Endothelial cell of hepatic sinusoid (primary cell): ENCODE data around the gene COQ4.
"Not testable (repeated sequence)": the region's sequence is repeated elsewhere in the genome, so short reads cannot be mapped to it uniquely, and the experiment has no call there.

Experiments used
- in situ Hi-C: cut with HindIII; loops from 2 replicates; pipeline ENCODE4 v1.10.0; 2017; ENCODE audit warnings: low sequenced_read_pairs

The COQ4 gene

GRCh38 chr9:128298535-128299482 lies 23.8 kb upstream of the COQ4 start:
- in situ Hi-C loops: no loop called here

- in situ Hi-C loops: no loop called here
Measured at GRCh38 chr9:128304136-128304970, 18.3 kb upstream of the COQ4 start.

- in situ Hi-C loops: no loop called here
Measured at GRCh38 chr9:128304971-128305288, 17.7 kb upstream of the COQ4 start.

GRCh38 chr9:128309551-128309950 lies 13.1 kb upstream of the COQ4 start:
- in situ Hi-C loops: no loop called here

GRCh38 chr9:128310461-128310860 lies 12.2 kb upstream of the COQ4 start:
- in situ Hi-C loops: no loop called here

GRCh38 chr9:128314697-128315096 lies 7.9 kb upstream of the COQ4 start:
- in situ Hi-C loops: loop anchor here (5.0 kb wide), 2 partner anchors 62 to 92 kb away; no protein-coding TSS in a partner anchor

GRCh38 chr9:128316421-128316820 lies 6.2 kb upstream of the COQ4 start:
- in situ Hi-C loops: loop anchor here (5.0 kb wide), 2 partner anchors 64 to 94 kb away; no protein-coding TSS in a partner anchor

GRCh38 chr9:128317629-128318028 lies 5.0 kb upstream of the COQ4 start:
- in situ Hi-C loops: loop anchor here (5.0 kb wide), 2 partner anchors 65 to 95 kb away; no protein-coding TSS in a partner anchor

GRCh38 chr9:128321343-128321742 lies 1.3 kb upstream of the COQ4 start:
- in situ Hi-C loops: no loop called here

GRCh38 chr9:128321879-128322403 lies 698 bp upstream of the COQ4 start:
- in situ Hi-C loops: no loop called here

- in situ Hi-C loops: no loop called here
Measured at GRCh38 chr9:128323212-128323730, 632 bp downstream of the COQ4 start.

- in situ Hi-C loops: no loop called here
Measured at GRCh38 chr9:128323791-128324190, 1.2 kb downstream of the COQ4 start.

GRCh38 chr9:128324401-128324800 lies 1.8 kb downstream of the COQ4 start:
- in situ Hi-C loops: no loop called here

- in situ Hi-C loops: no loop called here
Measured at GRCh38 chr9:128325629-128326028, 3.0 kb downstream of the COQ4 start.

- in situ Hi-C loops: no loop called here
Measured at GRCh38 chr9:128333451-128333869, 10.8 kb downstream of the COQ4 start.

GRCh38 chr9:128335161-128335560 lies 12.5 kb downstream of the COQ4 start:
- in situ Hi-C loops: no loop called here

GRCh38 chr9:128335914-128336313 lies 13.3 kb downstream of the COQ4 start:
- in situ Hi-C loops: no loop called here

GRCh38 chr9:128337936-128338335 lies 15.3 kb downstream of the COQ4 start:
- in situ Hi-C loops: no loop called here

GRCh38 chr9:128338852-128339614 lies 16.4 kb downstream of the COQ4 start:
- in situ Hi-C loops: not testable (repeated sequence)
